HepG2 (cell line): Measurements from ENCODE around the gene AKR1C3. TPM values are rescaled to one million over a fixed set of nuclear protein-coding genes. Genes with fewer than 3 reads are reported as not detected.

Source experiments
- ELF3 ChIP-seq: IDR thresholded peaks from 2 replicates; pipeline ENCODE4 v1.6.1; 2016; ENCODE audit warnings: missing genetic modification reagents, missing compliant biosample characterization
- FIP1L1 ChIP-seq: fragments of 200-400 bp; formaldehyde crosslinking; IDR thresholded peaks from 2 replicates; pipeline ENCODE4 v1.6.1; 2018; ENCODE audit warnings: low read depth, mild to moderate bottlenecking, low read length, moderate library complexity, borderline replicate concordance; ENCODE audit not compliant: insufficient read depth
- FOSL2 ChIP-seq: sonication (generic); formaldehyde crosslinking; IDR thresholded peaks from 2 replicates; pipeline ENCODE4 v1.4.0; 2020; ENCODE audit warnings: missing genetic modification reagents
- FOXA3 ChIP-seq: IDR thresholded peaks from 2 replicates; pipeline ENCODE4 v1.6.1; 2016; ENCODE audit warnings: missing genetic modification reagents, missing compliant biosample characterization
- MXD4 ChIP-seq: IDR thresholded peaks from 2 replicates; pipeline ENCODE4 v1.6.1; 2016; ENCODE audit warnings: mild to moderate bottlenecking, missing biosample characterization, missing genetic modification reagents
- POGZ ChIP-seq: sonication (generic); formaldehyde crosslinking; IDR thresholded peaks from 2 replicates; pipeline ENCODE4 v1.4.0; 2020; ENCODE audit warnings: mild to moderate bottlenecking, missing genetic modification reagents
- RAD21 ChIP-seq: fragments of 450-650 bp; formaldehyde crosslinking; IDR thresholded peaks from 2 replicates; pipeline ENCODE4 v1.5.0; 2020; ENCODE audit warnings: mild to moderate bottlenecking
- SKI ChIP-seq: fragments of 450-650 bp; IDR thresholded peaks from one replicate; pipeline ENCODE4 v1.6.1; 2018; ENCODE audit warnings: mild to moderate bottlenecking; ENCODE audit not compliant: partially characterized antibody
- SPEN ChIP-seq: sonication (generic); formaldehyde crosslinking; IDR thresholded peaks from 2 replicates; pipeline ENCODE4 v1.5.1; 2020; ENCODE audit warnings: low read depth, mild to moderate bottlenecking, missing genetic modification reagents
- STAT6 ChIP-seq: sonication (generic); formaldehyde crosslinking; IDR thresholded peaks from 2 replicates; pipeline ENCODE4 v1.4.0; 2020; ENCODE audit warnings: missing genetic modification reagents, mild to moderate bottlenecking, borderline replicate concordance
- TBX2 ChIP-seq: sonication (generic); formaldehyde crosslinking; IDR thresholded peaks from 2 replicates; pipeline ENCODE4 v1.5.0; 2020; ENCODE audit warnings: missing genetic modification reagents, mild to moderate bottlenecking, borderline replicate concordance
- ZBTB8A ChIP-seq: sonication (generic); formaldehyde crosslinking; IDR thresholded peaks from 2 replicates; pipeline ENCODE4 v1.4.0; 2020; ENCODE audit warnings: mild to moderate bottlenecking, low read depth, missing genetic modification reagents, borderline replicate concordance
- ZNF232 ChIP-seq: sonication (generic); formaldehyde crosslinking; IDR thresholded peaks from 2 replicates; pipeline ENCODE4 v1.4.0; 2020; ENCODE audit warnings: missing genetic modification reagents, borderline replicate concordance
- ZNF563 ChIP-seq: sonication (generic); formaldehyde crosslinking; IDR thresholded peaks from 2 replicates; pipeline ENCODE4 v1.8.0; 2022; ENCODE audit warnings: mild to moderate bottlenecking, moderate library complexity, missing genetic modification reagents
- ZNF639 ChIP-seq: conservative IDR thresholded peaks from 2 replicates; pipeline ENCODE4 v1.6.1; 2018; ENCODE audit warnings: missing genetic modification reagents
- polyA plus RNA-seq, 8 experiments: library from polyadenylated mRNA; depleted of rRNA in 3 of 8; stranded (reverse) in 7 of 8; unstranded in 1 of 8; fragments of >200 nt; fragmentation: Illumina TruSeq in 4 of 8; extraction: Trizol in 4 of 8; gene quantifications; 2 replicates each; pipeline versions ENCODE4 v1.2.1 to v1.2.3, GENCODE V29; 2011 to 2016; ENCODE audit warnings: low read depth in 4 of 8, missing spikeins in 1 of 8, mixed read lengths in 1 of 8; ENCODE audit not compliant: insufficient read depth in 1 of 8
- total RNA-seq, 5 experiments: library from RNA; depleted of rRNA; stranded (reverse); fragments of >200 nt; fragmentation: Illumina TruSeq; extraction: Trizol; gene quantifications; 2 replicates each; pipeline ENCODE4 v1.2.3, GENCODE V29; 2016; ENCODE audit warnings: low read depth in 1 of 5
- TF ChIP-seq, protein P1 (sequence below): sonication (generic); formaldehyde crosslinking; IDR thresholded peaks from 2 replicates; pipeline ENCODE4 v1.5.0; 2020; ENCODE audit warnings: mild to moderate bottlenecking, missing genetic modification reagents, borderline replicate concordance
- TF ChIP-seq, protein P2 (sequence below): sonication (generic); formaldehyde crosslinking; IDR thresholded peaks from 2 replicates; pipeline ENCODE4 v1.5.1; 2020; ENCODE audit warnings: mild to moderate bottlenecking, missing genetic modification reagents, borderline replicate concordance

The AKR1C3 gene
- total and polyA plus RNA-seq, 2 of the 13 experiments (the other 11 are each of a cell fraction or from before 2014, with no cell fraction given): 368 to 532 TPM

DNA sequence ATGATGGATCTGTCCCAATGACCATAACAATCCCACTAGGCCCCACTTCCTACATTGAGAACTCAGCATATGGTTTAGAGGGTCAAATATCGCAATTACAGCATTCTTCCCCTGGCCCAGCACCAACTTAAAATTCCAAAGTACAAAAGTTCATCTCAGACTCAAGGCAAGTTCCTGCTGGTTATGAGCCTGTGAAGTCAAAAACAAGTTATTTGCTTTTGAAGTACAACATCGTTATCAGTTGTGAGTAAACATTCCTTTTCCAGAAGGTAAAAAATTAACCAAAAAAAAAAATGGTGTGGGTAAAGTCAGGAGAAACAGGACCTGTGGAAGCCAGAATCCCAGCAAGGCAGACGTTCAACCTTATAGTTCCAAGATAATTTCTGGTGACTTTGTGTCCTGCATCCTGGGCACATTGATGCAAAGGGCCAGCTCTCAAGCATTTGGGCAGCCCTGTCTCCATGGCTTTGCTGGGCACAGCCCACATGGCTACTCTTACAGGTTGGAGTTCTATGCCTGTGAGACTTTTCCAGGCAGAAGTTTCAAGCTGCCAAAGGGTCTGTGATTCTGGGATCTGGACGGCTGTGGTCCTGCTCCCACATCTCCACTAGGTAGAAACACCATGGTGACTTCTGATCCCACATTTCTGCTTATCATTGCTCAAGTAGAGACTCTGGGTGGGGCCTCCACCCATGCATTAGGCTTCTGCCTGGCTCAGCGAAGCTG lies 53.2 kb downstream of the AKR1C3 start (continued):
- TF ChIP-seq STAT6: peak; percentile 96
- TF ChIP-seq SPEN (CRISPR knock-in tag): peak; percentile 49; the same call in 1 of the 2 replicates
- TF ChIP-seq, protein P1, sequence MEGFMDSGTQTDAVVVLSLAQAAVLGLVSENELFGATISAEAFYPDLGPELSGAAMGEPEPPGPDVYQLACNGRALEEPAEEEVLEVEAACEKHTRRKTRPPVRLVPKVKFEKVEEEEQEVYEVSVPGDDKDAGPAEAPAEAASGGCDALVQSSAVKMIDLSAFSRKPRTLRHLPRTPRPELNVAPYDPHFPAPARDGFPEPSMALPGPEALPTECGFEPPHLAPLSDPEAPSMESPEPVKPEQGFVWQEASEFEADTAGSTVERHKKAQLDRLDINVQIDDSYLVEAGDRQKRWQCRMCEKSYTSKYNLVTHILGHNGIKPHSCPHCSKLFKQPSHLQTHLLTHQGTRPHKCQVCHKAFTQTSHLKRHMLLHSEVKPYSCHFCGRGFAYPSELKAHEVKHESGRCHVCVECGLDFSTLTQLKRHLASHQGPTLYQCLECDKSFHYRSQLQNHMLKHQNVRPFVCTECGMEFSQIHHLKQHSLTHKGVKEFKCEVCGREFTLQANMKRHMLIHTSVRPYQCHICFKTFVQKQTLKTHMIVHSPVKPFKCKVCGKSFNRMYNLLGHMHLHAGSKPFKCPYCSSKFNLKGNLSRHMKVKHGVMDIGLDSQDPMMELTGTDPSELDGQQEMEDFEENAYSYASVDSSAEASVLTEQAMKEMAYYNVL: peak; percentile 61; the same call in 1 of the 2 replicates
- 0 out of 2 replicates have a peak, but pooled peaks have one; percentile 77 for TF ChIP-seq ZNF232 (CRISPR knock-in tag)
- TF ChIP-seq RAD21 (CRISPR knock-in tag): peak; percentile 31
- TF ChIP-seq ZNF563 (CRISPR knock-in tag): no peak
- TF ChIP-seq ZBTB8A (CRISPR knock-in tag): no peak
- TF ChIP-seq FIP1L1: no peak
- peak; percentile 95 for TF ChIP-seq ELF3 (CRISPR knock-in tag)
- TF ChIP-seq FOXA3 (CRISPR knock-in tag): peak; percentile 95
- TF ChIP-seq FOSL2: peak; percentile 74
- peak; percentile 71 for TF ChIP-seq ZNF639 (CRISPR knock-in tag)
- TF ChIP-seq, protein P2, sequence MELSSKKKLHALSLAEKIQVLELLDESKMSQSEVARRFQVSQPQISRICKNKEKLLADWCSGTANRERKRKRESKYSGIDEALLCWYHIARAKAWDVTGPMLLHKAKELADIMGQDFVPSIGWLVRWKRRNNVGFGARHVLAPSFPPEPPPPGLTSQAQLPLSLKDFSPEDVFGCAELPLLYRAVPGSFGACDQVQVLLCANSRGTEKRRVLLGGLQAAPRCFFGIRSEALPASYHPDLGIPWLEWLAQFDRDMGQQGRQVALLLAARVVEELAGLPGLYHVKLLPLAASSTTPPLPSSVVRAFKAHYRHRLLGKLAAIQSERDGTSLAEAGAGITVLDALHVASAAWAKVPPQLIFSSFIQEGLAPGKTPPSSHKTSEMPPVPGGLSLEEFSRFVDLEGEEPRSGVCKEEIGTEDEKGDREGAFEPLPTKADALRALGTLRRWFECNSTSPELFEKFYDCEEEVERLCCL: no peak
- peak; percentile 68 for TF ChIP-seq SKI
- peak; percentile 78 for TF ChIP-seq TBX2 (CRISPR knock-in tag)
- TF ChIP-seq POGZ: peak; percentile 99
- peak; percentile 53 for TF ChIP-seq MXD4 (CRISPR knock-in tag)
